GM12872 (cell line): ENCODE measurements around the gene SLC12A3.

Experiments used
- TF ChIP-seq, protein P1 (sequence below): IDR thresholded peaks from 3 replicates; pipeline ENCODE4 v1.5.1; 2011; ENCODE audit warnings: low read depth, mild to moderate bottlenecking, low read length, moderate library complexity; ENCODE audit not compliant: insufficient read depth

The SLC12A3 gene

DNA sequence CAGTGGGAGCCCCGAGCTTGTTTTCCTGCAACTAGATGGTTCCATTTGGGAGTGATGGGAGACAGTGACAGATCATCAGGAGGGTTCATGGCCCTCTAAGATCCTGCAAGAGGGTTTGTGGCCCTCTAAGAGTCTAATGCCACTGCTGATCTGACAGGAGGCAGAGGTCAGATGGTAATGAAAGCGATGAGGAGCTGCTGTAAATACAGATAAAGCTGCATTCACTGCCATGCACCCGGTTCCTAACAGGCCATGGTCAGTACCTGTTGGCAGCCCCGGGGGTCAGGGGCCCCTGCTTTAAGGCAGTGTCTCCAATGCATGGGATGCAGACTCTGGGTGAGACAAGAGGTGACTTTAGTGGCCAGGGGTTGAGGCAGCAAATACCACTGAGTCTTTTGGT is 30.8 kb downstream of the SLC12A3 start:
- TF ChIP-seq, protein P1, sequence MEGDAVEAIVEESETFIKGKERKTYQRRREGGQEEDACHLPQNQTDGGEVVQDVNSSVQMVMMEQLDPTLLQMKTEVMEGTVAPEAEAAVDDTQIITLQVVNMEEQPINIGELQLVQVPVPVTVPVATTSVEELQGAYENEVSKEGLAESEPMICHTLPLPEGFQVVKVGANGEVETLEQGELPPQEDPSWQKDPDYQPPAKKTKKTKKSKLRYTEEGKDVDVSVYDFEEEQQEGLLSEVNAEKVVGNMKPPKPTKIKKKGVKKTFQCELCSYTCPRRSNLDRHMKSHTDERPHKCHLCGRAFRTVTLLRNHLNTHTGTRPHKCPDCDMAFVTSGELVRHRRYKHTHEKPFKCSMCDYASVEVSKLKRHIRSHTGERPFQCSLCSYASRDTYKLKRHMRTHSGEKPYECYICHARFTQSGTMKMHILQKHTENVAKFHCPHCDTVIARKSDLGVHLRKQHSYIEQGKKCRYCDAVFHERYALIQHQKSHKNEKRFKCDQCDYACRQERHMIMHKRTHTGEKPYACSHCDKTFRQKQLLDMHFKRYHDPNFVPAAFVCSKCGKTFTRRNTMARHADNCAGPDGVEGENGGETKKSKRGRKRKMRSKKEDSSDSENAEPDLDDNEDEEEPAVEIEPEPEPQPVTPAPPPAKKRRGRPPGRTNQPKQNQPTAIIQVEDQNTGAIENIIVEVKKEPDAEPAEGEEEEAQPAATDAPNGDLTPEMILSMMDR, result no peak

- TF ChIP-seq, protein P1, result no peak
Observed at GRCh38 chr16:56896244-56896643, 31.2 kb downstream of the SLC12A3 start.

DNA sequence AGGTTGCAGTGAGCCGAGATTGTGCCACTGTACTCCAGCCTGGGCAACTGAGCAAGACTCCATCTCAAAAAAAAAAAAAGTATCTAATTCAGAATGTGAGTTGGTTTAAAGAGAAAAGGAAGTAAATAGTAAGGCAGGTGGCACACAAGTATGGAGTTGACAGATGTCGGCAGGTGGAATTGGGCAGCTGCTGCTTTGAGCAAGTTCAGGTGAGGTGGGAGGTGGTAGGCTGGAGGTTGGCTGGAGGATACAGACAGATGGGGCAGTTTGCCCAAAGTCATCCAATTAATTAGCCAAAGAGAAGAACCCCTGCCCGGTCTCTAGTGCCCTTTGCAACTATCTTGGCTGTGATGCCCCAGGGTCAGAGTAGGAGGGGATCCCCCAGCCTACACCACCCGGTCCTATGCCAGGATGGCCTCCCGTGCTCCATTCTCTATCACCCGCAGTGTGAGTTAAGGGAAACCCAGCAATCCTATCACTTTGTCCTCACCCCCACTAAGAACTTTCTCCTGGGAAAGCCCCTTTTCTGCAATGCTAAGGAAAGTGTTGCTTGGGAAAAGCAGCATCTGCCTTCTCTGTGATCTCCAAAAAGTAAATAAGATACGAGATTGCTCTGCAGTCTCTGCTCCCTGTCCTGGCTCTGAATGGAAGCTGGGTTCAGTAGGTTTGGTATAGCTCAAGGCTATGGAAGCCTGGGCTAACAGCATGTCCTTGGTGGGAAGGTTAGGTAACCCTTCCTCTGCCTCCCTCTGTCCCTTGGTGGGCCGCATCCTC is 32.2 kb downstream of the SLC12A3 start:
- TF ChIP-seq, protein P1, result no peak

GRCh38 chr16:56898847-56899246 is 33.8 kb downstream of the SLC12A3 start:
- TF ChIP-seq, protein P1, result no peak

- TF ChIP-seq, protein P1, result no peak
Observed at GRCh38 chr16:56903866-56904265, 38.9 kb downstream of the SLC12A3 start.

DNA sequence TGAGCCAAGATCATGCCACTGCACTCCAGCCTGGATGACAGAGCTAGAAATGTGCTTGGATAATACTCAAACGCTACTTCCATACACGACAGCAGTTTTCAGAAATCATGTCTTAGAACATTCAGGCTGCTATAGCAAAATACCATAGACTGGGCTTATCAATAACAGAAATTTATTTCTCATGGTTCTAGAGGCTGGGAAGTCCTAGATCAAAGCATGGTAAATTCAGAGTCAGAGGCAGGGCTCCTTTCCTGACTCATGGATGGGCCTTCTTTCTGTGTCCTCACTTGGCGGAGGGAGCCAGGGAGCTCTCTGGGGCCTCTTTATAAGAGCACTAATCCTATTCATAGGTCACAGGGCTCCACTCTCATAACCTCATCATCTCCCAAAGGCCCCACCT is 42.4 kb downstream of the SLC12A3 start:
- TF ChIP-seq, protein P1, result no peak

GRCh38 chr16:56909527-56909979 is 44.5 kb downstream of the SLC12A3 start:
- TF ChIP-seq, protein P1, result no peak
